Gastroesophageal sphincter (tissue), 4 donors: ENCODE measurements around the gene RAB44. TPM values are rescaled to one million over a fixed set of nuclear protein-coding genes. Genes with fewer than 3 reads are reported as not detected.
"Not testable (repeated sequence)": the region's sequence is repeated elsewhere in the genome, so short reads cannot be mapped to it uniquely, and the experiment has no call there.

Experiments used
- ATAC-seq: fragments of 150-250 bp; one replicate; pipeline ENCODE4 v1.9.1; 2016; ENCODE audit warnings: mild to moderate bottlenecking, moderate library complexity
- H3K27ac ChIP-seq, 4 donors: fragments of 200-600 bp; sonication (generic) in 3 of 4; 1 replicate in 3 of 4; 2 replicates in 1 of 4; pipeline ENCODE4 v1.5.1; 2016 to 2019
- H3K27me3 ChIP-seq: fragments of 200-600 bp; sonication (generic); one replicate; pipeline ENCODE4 v1.5.1; 2019
- H3K36me3 ChIP-seq, 2 donors: fragments of 200-600 bp; sonication (generic); one replicate each; pipeline ENCODE4 v1.5.1; 2019; ENCODE audit warnings: control low read depth in 1 of 2
- H3K4me1 ChIP-seq, 3 donors: fragments of 200-600 bp; sonication (generic); 1 replicate in 2 of 3; 2 replicates in 1 of 3; pipeline ENCODE4 v1.5.1; 2016 to 2019; ENCODE audit warnings: control low read depth in 2 of 3
- H3K4me3 ChIP-seq, 2 donors: fragments of 200-600 bp; sonication (generic); one replicate each; pipeline ENCODE4 v1.5.1; 2019; ENCODE audit warnings: mild to moderate bottlenecking in 1 of 2, moderate library complexity in 1 of 2
- H3K9me3 ChIP-seq, 3 donors: fragments of 200-600 bp; sonication (generic); one replicate each; pipeline ENCODE4 v1.5.1; 2017 to 2019; ENCODE audit warnings: control low read depth in 2 of 3
- EP300 ChIP-seq: sonication (generic); formaldehyde crosslinking; IDR thresholded peaks from one replicate; pipeline ENCODE4 v1.6.1; 2017; ENCODE audit warnings: antibody characterized with exemption, mild to moderate bottlenecking
- POLR2A ChIP-seq, 2 donors: fragments of 450-650 bp; IDR thresholded peaks; one replicate each; pipeline ENCODE4 v1.6.1; 2017; ENCODE audit warnings: antibody characterized with exemption in 2 of 2, mild to moderate bottlenecking in 2 of 2, moderate library complexity in 1 of 2
- POLR2AphosphoS5 ChIP-seq: sonication (generic); formaldehyde crosslinking; IDR thresholded peaks from one replicate; pipeline ENCODE4 v1.6.1; 2017; ENCODE audit warnings: antibody characterized with exemption
- WGBS, 2 donors: methylation state at CpG; one replicate each; pipeline ENCODE4 v1.1.5; 2018; ENCODE audit warnings: low coverage in 1 of 2; 5-methylcytosine and 5-hydroxymethylcytosine counted together
- total RNA-seq, 4 donors: library from RNA; depleted of rRNA; stranded (reverse); fragments of >200 nt; gene quantifications; one replicate each; pipeline ENCODE4 v1.1.0, GENCODE V29; 2016
- TF ChIP-seq, protein P1 (sequence below), 4 experiments: fragments of 200-600 bp in 2 of 4; fragments of 450-650 bp in 2 of 4; sonication (generic) in 1 of 4; IDR thresholded peaks; one replicate each; pipeline ENCODE4 v1.5.1; 2017 to 2019; ENCODE audit warnings: antibody characterized with exemption in 4 of 4, mild to moderate bottlenecking in 2 of 4, moderate library complexity in 2 of 4

RAB44 gene
- total RNA-seq, 4 donors from 2014 or later: 0.67 to 1.6 (median 0.89) TPM; not detected in 1

DNA sequence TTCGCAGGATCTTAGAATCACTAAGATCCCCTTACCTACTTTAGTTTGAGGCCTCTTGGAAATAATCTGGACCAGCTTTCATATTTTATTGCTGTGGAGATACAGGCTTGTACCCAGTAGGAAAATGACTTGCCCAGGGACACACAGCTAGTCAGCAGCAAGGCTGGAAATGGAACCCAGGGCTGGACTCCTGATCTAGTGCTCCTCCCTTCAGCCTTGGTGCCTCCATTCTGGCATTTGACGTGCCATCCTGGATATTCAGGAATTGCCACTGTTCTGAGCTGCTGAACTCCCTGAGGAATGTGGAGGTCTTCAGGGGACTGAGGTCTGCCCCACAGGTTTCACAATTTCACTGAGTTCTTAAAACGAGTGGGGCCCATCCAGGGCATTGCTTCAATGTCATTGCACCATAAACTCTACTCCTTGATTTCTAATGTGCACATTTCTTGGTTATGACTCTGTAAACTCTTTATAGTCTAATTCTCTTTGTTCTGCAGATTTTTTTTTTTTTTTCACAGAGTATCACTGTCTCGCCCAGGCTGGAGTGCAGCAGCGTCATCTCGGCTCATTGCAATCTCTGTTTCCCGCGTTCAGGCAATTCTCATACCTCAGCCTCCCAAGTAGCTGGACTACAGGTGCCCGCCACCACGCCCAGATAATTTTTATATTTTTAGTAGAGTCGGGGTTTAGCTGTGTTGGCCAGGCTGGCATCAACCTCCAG is 45.8 kb upstream of the RAB44 start:
- no peaks in the 10 kb centered on the region for H3K27me3 ChIP-seq
- no peaks in the 10 kb centered on the region for H3K9me3 ChIP-seq
- ATAC-seq: no peak
- H3K27ac ChIP-seq: no peak overlapping the region
- WGBS, 2 donors: 90 to 100% methylated on average over 1 to 4 of the region's 11 CpGs
- TF ChIP-seq EP300 (no peak), POLR2A (IDR thresholded peaks at IDR 0.05) (no peak), POLR2AphosphoS5 (no peak)
- TF ChIP-seq, protein P1, sequence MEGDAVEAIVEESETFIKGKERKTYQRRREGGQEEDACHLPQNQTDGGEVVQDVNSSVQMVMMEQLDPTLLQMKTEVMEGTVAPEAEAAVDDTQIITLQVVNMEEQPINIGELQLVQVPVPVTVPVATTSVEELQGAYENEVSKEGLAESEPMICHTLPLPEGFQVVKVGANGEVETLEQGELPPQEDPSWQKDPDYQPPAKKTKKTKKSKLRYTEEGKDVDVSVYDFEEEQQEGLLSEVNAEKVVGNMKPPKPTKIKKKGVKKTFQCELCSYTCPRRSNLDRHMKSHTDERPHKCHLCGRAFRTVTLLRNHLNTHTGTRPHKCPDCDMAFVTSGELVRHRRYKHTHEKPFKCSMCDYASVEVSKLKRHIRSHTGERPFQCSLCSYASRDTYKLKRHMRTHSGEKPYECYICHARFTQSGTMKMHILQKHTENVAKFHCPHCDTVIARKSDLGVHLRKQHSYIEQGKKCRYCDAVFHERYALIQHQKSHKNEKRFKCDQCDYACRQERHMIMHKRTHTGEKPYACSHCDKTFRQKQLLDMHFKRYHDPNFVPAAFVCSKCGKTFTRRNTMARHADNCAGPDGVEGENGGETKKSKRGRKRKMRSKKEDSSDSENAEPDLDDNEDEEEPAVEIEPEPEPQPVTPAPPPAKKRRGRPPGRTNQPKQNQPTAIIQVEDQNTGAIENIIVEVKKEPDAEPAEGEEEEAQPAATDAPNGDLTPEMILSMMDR (IDR thresholded peaks at IDR 0.05): no peak
- no peaks in the 10 kb centered on the region for H3K36me3 ChIP-seq
- no peak overlapping the region for H3K4me3 ChIP-seq
- H3K4me1 ChIP-seq: no peaks in the 10 kb centered on the region

DNA sequence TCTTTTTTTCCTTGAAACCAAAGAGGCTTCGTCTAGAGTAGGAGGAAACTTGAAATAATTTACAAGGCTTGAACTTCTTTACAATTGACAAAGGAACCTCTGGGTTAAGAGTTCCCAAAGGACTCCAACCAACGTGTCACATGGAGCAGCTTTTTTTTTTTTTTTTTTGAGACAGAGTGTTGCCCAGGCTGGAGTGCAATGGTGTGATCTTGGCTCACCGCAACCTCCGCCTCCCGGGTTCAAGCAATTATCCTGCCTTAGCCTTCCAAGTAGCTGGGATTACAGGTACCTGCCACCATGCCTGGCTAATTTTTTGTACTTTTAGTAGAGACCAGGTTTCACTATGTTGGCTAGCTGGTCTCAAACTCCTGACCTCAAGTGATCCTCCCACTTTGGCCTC is 43.2 kb upstream of the RAB44 start:
- H3K27me3 ChIP-seq, ATAC-seq, H3K4me3 ChIP-seq, H3K9me3 ChIP-seq, H3K36me3 ChIP-seq, H3K27ac ChIP-seq: not testable (repeated sequence)
- peaks cover 0 to 13% (median 0%) of the 10 kb centered on the region in 3 donors for H3K4me1 ChIP-seq
- WGBS, 2 donors: 85 to 96% methylated on average over 4 to 5 of the region's 5 CpGs

DNA sequence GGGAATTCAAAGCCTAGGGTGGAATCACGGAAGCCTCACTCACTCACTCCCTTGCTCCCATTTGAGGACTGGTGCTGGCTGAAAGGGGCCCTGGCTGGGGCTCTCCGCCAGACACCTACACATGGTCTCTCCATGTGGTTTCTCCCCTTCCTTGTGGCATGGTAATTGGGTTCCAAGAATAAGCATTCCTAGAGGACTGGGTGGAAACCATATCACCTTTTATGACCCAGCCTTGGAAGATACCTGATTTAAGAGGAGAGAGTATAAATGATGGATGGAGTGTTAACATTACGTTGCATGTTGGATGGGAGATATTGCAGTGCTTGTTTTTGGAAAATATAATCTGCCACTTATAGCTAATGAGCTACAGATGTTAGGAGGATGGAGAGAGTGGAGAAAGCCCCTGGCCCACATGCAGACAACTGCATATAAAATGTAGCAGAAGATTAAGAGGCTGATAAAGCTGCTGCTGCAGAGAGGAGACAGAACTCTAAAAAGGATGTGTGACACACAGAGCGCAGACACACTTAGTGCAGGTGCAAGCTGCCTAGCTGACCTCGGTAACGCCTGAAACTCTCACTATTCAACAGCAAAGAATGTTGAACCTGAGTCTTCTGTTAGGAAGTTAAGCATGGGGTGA is 42.4 kb upstream of the RAB44 start:
- no peaks in the 10 kb centered on the region for H3K9me3 ChIP-seq
- no peak for ATAC-seq
- no peak overlapping the region for H3K27ac ChIP-seq
- TF ChIP-seq EP300: no peak
- TF ChIP-seq POLR2AphosphoS5: no peak
- no peak for TF ChIP-seq POLR2A (IDR thresholded peaks at IDR 0.05)
- TF ChIP-seq, protein P1 (IDR thresholded peaks at IDR 0.05): no peak
- 61 to 72% methylated on average over 5 to 6 of the region's 6 CpGs for WGBS, 2 donors
- no peak overlapping the region for H3K4me3 ChIP-seq
- no peaks in the 10 kb centered on the region for H3K27me3 ChIP-seq
- H3K4me1 ChIP-seq: peaks cover 0 to 13% (median 0%) of the 10 kb centered on the region in 3 donors
- no peaks in the 10 kb centered on the region for H3K36me3 ChIP-seq

DNA sequence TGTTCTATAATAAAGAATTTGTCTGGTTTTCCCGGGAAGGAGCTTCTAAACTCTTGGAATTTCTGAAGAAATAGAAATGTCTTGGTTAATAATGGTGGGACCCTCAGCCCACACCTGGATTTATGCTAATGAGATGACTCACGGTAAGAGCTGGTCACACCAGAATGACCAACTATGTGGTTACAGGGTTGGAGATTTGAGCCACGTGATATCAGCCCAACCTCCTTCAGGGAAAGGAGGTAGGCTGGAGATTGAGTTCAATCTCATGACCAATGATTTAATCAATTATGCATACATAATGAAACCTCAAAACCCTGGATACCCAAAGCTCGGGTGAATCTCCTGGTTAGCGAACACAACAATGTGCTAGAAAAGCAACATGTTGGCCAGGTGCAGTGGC is 41.2 kb upstream of the RAB44 start:
- no peak overlapping the region for H3K27ac ChIP-seq
- no peaks in the 10 kb centered on the region for H3K36me3 ChIP-seq
- peaks cover 5% of the 10 kb centered on the region for H3K27me3 ChIP-seq
- 50 to 83% methylated on average over 2 to 3 of the region's 5 CpGs for WGBS, 2 donors
- no peaks in the 10 kb centered on the region for H3K9me3 ChIP-seq
- TF ChIP-seq EP300 (no peak), POLR2A (IDR thresholded peaks at IDR 0.05) (no peak), POLR2AphosphoS5 (no peak)
- TF ChIP-seq, protein P1 (IDR thresholded peaks at IDR 0.05): no peak
- no peak for ATAC-seq
- no peak overlapping the region for H3K4me3 ChIP-seq
- H3K4me1 ChIP-seq: peaks cover 0 to 25% (median 4%) of the 10 kb centered on the region in 3 donors

DNA sequence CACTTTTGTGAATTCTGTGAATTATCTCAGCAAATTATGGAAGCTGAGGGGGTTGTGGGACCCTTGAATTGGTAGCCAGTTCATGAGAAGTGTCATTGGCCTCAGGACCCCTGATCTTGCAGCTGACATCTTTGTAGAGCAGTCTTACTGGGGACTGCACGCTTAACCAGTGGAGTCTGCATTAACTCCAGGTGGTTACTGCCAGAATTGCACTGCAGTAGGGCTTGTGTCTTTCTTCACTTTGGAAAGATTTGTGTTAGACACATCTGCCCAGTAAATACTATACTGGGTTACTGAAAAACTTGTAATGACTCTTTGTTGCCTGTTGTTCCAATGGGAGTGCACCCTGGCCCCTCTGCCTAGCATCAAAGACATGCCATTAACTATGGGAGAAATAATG is 40.4 kb upstream of the RAB44 start:
- no peak for ATAC-seq
- Histone ChIP-seq H3K4me1 (peaks cover 0 to 25% (median 4%) of the 10 kb centered on the region in 3 donors), H3K27me3 (peaks cover 5% of the 10 kb centered on the region), H3K36me3 (no peaks in the 10 kb centered on the region), H3K27ac (peak overlapping the region in 1 of 4 donors; percentile 11), H3K9me3 (no peaks in the 10 kb centered on the region), H3K4me3 (no peak overlapping the region)
- no CpG with 5 or more reads among the region's 1 CpG for WGBS, 2 donors
- TF ChIP-seq, protein P1 (IDR thresholded peaks at IDR 0.05): peak in 1 of 4 experiments; percentile 4
- no peak for TF ChIP-seq EP300
